BLaER1 treated with 17β-estradiol and CSF1 and Interleukin-3, amounts not matched to agents 10 nM and 100 nM (cell line): ENCODE data around the gene CPA3.

Experiments used
- H3K27ac ChIP-seq, 11 experiments: shearing (Covaris generic); formaldehyde crosslinking; 2 replicates each; pipeline ENCODE4 v1.8.1; 2022
- H3K27me3 ChIP-seq, 11 experiments: shearing (Covaris generic); formaldehyde crosslinking; 2 replicates each; pipeline ENCODE4 v1.8.1; 2022
- H3K36me3 ChIP-seq, 11 experiments: shearing (Covaris generic); formaldehyde crosslinking; 2 replicates each; pipeline ENCODE4 v1.8.1; 2022
- H3K4me1 ChIP-seq, 10 experiments: shearing (Covaris generic); formaldehyde crosslinking; 2 replicates each; pipeline ENCODE4 v1.8.1; 2022
- H3K4me2 ChIP-seq, 11 experiments: shearing (Covaris generic); formaldehyde crosslinking; 2 replicates each; pipeline ENCODE4 v1.8.1; 2022
- H3K4me3 ChIP-seq, 10 experiments: shearing (Covaris generic); formaldehyde crosslinking; 2 replicates each; pipeline ENCODE4 v1.8.1; 2022
- H3K9ac ChIP-seq, 11 experiments: shearing (Covaris generic); formaldehyde crosslinking; 2 replicates each; pipeline ENCODE4 v1.8.1; 2022
- H3K9me3 ChIP-seq, 11 experiments: shearing (Covaris generic); formaldehyde crosslinking; replicated peaks in 1 of 11; 2 replicates each; pipeline ENCODE4 v1.8.1; 2022
- H4K20me1 ChIP-seq, 11 experiments: shearing (Covaris generic); formaldehyde crosslinking; 2 replicates each; pipeline ENCODE4 v1.8.1; 2022
- Cebpa-rat ChIP-seq, 11 experiments: shearing (Covaris generic); IDR thresholded peaks; 2 replicates each; pipeline ENCODE4 v1.8.1; 2022

CPA3 gene

GRCh38 chr3:148828136-148828690 lies 36.9 kb upstream of the CPA3 start:
- Histone ChIP-seq H3K9ac (no peak overlapping the region), H3K36me3 (no peaks in the 10 kb centered on the region), H3K27me3 (no peaks in the 10 kb centered on the region), H3K9me3 (no peaks in the 10 kb centered on the region), H3K27ac (no peak overlapping the region), H4K20me1 (no peaks in the 10 kb centered on the region), H3K4me1 (no peaks in the 10 kb centered on the region), H3K4me2 (no peak overlapping the region), H3K4me3 (no peak overlapping the region)
- no peak for TF ChIP-seq Cebpa-rat (IDR thresholded peaks at IDR 0.05)

- no peak overlapping the region for H3K27ac ChIP-seq
- no peaks in the 10 kb centered on the region for H3K36me3 ChIP-seq
- H4K20me1 ChIP-seq = no peaks in the 10 kb centered on the region
Measured at GRCh38 chr3:148829926-148830325, 35.2 kb upstream of the CPA3 start.

GRCh38 chr3:148833223-148833622 lies 31.9 kb upstream of the CPA3 start:
- H3K9me3 ChIP-seq = no peaks in the 10 kb centered on the region
- H3K27ac ChIP-seq = no peak overlapping the region
- no peaks in the 10 kb centered on the region for H3K27me3 ChIP-seq
- 0 out of 20 replicates have a peak, but pooled peaks cover 0 to 8% (median 0%) of the 10 kb centered on the region in 10 experiments for H3K4me1 ChIP-seq
- H3K4me2 ChIP-seq = no peak overlapping the region
- no peaks in the 10 kb centered on the region for H3K36me3 ChIP-seq
- H4K20me1 ChIP-seq = no peaks in the 10 kb centered on the region
- no peak overlapping the region for H3K4me3 ChIP-seq
- TF ChIP-seq Cebpa-rat (IDR thresholded peaks at IDR 0.05) = no peak
- no peak overlapping the region for H3K9ac ChIP-seq

More at GRCh38 chr3:148829926-148830325, 35.2 kb upstream of the CPA3 start:
- TF ChIP-seq Cebpa-rat (IDR thresholded peaks at IDR 0.05) = no peak
- H3K9ac ChIP-seq = no peak overlapping the region
- no peaks in the 10 kb centered on the region for H3K4me1 ChIP-seq
- no peaks in the 10 kb centered on the region for H3K27me3 ChIP-seq
- H3K4me2 ChIP-seq = no peak overlapping the region
- H3K4me3 ChIP-seq = no peak overlapping the region
- no peaks in the 10 kb centered on the region for H3K9me3 ChIP-seq

- no peak overlapping the region for H3K27ac ChIP-seq
- no peak for TF ChIP-seq Cebpa-rat (IDR thresholded peaks at IDR 0.05)
Measured at GRCh38 chr3:148839805-148840204, 25.3 kb upstream of the CPA3 start.

GRCh38 chr3:148840451-148840850 lies 24.6 kb upstream of the CPA3 start:
- Histone ChIP-seq H3K9me3 (no peaks in the 10 kb centered on the region), H3K4me3 (no peak overlapping the region), H3K9ac (no peak overlapping the region), H3K27me3 (no peaks in the 10 kb centered on the region), H3K4me2 (no peak overlapping the region), H3K36me3 (no peaks in the 10 kb centered on the region), H4K20me1 (no peaks in the 10 kb centered on the region), H3K27ac (no peak overlapping the region), H3K4me1 (0 out of 20 replicates have a peak, but pooled peaks cover 0 to 8% (median 0%) of the 10 kb centered on the region in 10 experiments)
- no peak for TF ChIP-seq Cebpa-rat (IDR thresholded peaks at IDR 0.05)

More at GRCh38 chr3:148839805-148840204, 25.3 kb upstream of the CPA3 start:
- H3K4me3 ChIP-seq = no peak overlapping the region
- H3K4me1 ChIP-seq = 0 out of 20 replicates have a peak, but pooled peaks cover 0 to 8% (median 0%) of the 10 kb centered on the region in 10 experiments
- H3K27me3 ChIP-seq = no peaks in the 10 kb centered on the region
- H3K9me3 ChIP-seq = no peaks in the 10 kb centered on the region
- H3K4me2 ChIP-seq = no peak overlapping the region
- H3K9ac ChIP-seq = no peak overlapping the region
- no peaks in the 10 kb centered on the region for H3K36me3 ChIP-seq
- H4K20me1 ChIP-seq = no peaks in the 10 kb centered on the region

- no peak overlapping the region for H3K4me3 ChIP-seq
- no peak overlapping the region for H3K27ac ChIP-seq
- no peaks in the 10 kb centered on the region for H3K4me1 ChIP-seq
- H3K27me3 ChIP-seq = no peaks in the 10 kb centered on the region
- H3K36me3 ChIP-seq = no peaks in the 10 kb centered on the region
- TF ChIP-seq Cebpa-rat (IDR thresholded peaks at IDR 0.05) = no peak
- no peaks in the 10 kb centered on the region for H4K20me1 ChIP-seq
- H3K4me2 ChIP-seq = no peak overlapping the region
- no peak overlapping the region for H3K9ac ChIP-seq
- H3K9me3 ChIP-seq = no peaks in the 10 kb centered on the region
Measured at GRCh38 chr3:148845756-148846395, 19.2 kb upstream of the CPA3 start.

GRCh38 chr3:148847351-148847750 lies 17.7 kb upstream of the CPA3 start:
- Histone ChIP-seq H3K9me3 (no peaks in the 10 kb centered on the region), H3K27ac (no peak overlapping the region), H3K4me2 (no peak overlapping the region), H3K9ac (no peak overlapping the region), H3K36me3 (no peaks in the 10 kb centered on the region), H3K4me3 (no peak overlapping the region), H4K20me1 (no peaks in the 10 kb centered on the region), H3K4me1 (peaks cover 0 to under 1% (median 0%) of the 10 kb centered on the region in 10 experiments; a peak in 1 of 20 replicates), H3K27me3 (no peaks in the 10 kb centered on the region)
- no peak for TF ChIP-seq Cebpa-rat (IDR thresholded peaks at IDR 0.05)

GRCh38 chr3:148848410-148848809 lies 16.7 kb upstream of the CPA3 start:
- H3K9me3 ChIP-seq = no peaks in the 10 kb centered on the region
- no peak for TF ChIP-seq Cebpa-rat (IDR thresholded peaks at IDR 0.05)
- H3K4me1 ChIP-seq = peaks cover 0 to 11% (median 0%) of the 10 kb centered on the region in 10 experiments; a peak in 4 of 20 replicates
- H3K9ac ChIP-seq = no peak overlapping the region
- no peak overlapping the region for H3K4me2 ChIP-seq
- no peak overlapping the region for H3K27ac ChIP-seq
- H4K20me1 ChIP-seq = no peaks in the 10 kb centered on the region
- no peaks in the 10 kb centered on the region for H3K27me3 ChIP-seq
- H3K36me3 ChIP-seq = no peaks in the 10 kb centered on the region
- H3K4me3 ChIP-seq = no peak overlapping the region

- Histone ChIP-seq H4K20me1 (no peaks in the 10 kb centered on the region), H3K4me1 (peaks cover 0 to 18% (median 0%) of the 10 kb centered on the region in 10 experiments; a peak in 4 of 20 replicates), H3K4me2 (peak overlapping the region in 2 of 11 experiments; percentile 20 to 49; a peak in 2 of 22 replicates), H3K36me3 (no peaks in the 10 kb centered on the region), H3K27ac (no peak overlapping the region), H3K4me3 (no peak overlapping the region), H3K27me3 (no peaks in the 10 kb centered on the region), H3K9ac (no peak overlapping the region), H3K9me3 (no peaks in the 10 kb centered on the region)
- no peak for TF ChIP-seq Cebpa-rat (IDR thresholded peaks at IDR 0.05)
Measured at GRCh38 chr3:148852271-148852992, 12.7 kb upstream of the CPA3 start.
